DMS79 (cell line): Measurements from ENCODE around the gene MESD.

Experiments used
- DNase-seq: peaks from one replicate; lab custom pipeline; 2025; lab: John Stamatoyannopoulos, UW

MESD gene

DNA sequence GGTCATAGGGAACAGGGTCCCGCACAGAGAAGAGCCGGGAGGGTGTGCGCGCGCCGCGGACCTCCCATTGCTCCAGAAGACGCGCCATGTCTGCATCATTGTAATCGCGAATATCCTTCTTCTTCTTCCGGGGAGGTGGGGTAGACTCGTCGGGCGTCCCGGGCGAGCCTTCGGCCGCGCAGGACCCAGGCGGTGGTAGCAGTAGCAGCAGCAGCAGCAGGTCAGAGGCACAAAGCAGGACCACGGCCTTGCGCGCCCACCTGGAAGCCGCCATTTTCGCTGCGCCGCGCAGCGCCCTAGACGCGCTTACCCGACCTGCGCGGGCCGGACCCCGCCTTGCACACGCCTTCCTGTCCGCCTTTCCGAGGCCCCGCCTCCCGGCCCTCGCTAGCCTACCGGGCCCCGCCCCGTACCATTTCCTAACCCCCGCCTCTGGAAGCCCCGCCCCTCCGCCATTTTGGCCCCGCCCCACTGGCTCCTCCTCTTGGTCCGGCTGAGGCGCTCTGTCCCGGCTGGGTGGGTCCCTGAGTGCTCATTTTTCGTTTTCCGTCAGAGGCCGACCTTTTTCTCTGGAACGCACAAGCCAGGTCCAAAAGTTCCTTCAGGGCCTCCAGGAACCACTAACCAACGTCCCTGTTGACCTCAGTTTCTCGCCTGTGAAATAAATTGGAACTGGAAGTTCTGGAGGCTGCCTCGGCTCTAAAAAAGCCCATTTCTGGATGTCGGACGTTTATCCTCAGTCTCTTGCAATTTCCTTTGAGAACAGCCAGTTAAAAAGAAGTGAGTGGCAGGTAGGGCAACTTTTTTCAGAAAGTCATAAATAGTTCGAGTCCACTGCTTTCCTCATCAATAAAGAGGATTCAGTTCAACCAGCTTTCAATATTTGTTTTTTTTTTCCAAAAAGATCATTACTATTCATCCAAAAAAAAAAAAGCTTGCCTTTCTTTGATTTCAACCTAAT, at the start of gene MESD:
Gene MESD (minus strand): TSS at position 302 of the 961 bp plus-strand sequence. CDS start 28 bp downstream, at position 274.
- peak; percentile 73 for DNase-seq

DNA sequence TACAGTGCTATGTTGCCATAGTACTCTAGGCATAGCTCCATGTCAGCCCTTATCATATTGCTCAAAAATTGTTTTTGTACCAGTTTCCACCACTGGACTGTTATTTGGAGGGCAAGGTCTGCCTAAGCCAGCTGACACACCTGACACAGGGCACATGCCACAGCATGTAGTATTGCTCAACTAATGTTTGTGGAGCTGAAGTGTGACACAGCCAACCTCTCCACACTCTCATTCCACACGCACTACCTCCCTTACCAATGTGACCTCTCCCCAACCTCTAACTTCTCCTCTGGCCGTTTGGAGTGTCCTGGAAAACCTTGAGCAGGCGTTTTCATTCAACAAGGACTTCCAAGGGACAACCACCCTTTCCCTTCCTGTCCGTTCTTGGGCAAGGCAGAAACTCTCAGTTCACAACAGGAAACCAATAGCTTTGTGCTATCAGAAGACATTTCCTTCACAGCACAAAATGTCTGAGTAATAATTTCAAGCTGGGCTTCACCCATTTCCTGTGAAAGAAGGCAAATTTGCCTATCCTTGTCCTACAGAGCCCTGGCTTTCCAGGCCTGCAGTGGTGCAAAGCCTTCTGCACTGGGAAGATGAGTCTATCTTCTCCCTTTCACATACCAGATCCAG, 49.5 kb upstream of the MESD start:
- no peak for DNase-seq

DNA sequence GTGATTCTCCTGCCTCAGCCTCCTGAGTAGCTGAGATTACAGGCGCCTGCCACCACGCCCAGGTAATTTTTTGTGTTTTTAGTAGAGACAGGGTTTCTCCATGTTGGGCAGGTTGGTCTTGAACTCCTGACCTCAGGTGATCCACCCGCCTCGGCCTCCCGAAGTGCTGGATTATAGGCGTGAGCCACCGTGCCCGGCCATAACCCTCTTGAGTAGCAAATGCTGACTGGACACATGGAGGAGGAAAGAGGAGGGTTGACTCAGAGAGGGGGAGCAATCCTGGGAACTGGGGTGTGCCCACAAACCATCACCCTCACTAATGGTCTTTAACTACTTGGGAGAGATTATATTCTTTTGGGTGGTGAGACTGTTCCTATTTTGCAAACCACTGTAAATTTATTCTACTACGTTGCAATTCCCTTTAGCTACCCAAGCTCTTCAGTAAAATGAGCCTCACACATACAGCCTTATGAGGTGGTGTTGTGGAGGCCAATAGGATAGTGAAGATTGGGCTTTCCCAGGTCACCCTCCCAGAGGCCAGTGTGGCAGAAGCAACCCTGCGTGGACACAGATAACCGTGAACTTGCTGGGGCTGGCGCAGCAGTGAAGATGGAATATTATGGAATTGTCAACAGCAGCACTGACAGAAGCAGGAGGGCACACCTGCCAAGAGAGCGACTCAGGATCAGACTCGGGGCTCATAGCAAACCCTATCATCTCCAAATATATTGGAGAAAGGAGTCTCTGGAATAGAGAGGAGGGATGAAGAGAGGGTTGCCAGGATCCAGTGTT, 48.5 kb upstream of the MESD start:
- no peak for DNase-seq

DNA sequence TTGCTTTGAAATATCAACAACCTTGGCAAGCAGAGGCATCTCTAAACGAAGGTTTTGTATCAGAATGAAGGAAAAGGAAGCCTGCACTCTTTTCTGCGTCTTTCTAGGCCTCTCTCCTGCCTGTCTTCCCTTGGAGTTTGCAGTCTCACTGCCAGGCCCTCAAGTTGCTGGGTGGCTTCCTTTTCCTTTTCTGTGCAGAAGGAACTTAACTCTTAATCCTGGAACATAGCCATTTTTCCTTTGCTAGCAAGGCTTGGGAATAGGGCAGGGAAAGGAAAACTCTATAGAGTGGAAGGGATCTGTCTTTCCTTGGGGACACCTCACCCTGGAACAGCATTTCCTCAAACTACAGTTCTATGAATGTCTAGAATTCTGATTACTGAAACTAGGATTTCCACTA, 43.9 kb upstream of the MESD start:
- no peak for DNase-seq

DNA sequence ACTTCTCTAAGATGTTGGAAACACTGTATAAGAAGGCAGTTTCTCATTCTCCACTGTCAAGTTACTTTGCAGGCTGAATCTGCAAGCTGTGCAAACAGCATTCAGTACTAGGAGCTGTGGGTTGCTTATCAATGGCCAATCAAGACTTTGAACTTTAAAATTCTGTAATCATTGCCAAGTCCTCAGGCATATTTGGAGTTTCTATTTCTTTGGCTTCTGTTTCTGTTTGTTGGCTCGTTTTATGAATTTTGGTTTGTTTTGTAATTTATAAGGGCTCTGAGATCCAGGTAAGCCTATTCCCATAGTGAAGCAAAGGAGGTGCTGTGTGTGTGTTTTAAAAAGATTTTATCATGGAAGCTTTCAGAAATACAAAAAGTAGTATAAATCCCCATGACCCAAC, 43.2 kb upstream of the MESD start:
- DNase-seq: no peak

DNA sequence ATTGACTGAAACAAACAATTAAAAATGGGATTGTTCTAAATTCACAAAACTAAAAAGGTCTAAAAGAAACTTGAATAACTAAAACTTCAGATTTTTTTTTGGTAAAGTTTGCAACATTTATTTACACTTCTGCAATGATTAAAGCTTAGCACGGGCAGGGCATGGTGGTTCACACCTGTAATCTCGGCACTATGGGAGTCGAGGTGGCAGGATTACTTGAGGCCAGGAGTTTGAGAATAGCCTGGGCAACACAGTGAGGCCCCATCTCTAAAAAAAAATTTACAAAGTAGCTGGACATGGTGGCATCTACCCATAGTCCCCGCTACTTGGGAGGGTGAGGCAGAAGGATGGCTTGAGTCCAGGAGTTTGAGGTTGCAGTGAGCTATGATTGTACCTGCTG, 42.7 kb upstream of the MESD start:
- no peak for DNase-seq

DNA sequence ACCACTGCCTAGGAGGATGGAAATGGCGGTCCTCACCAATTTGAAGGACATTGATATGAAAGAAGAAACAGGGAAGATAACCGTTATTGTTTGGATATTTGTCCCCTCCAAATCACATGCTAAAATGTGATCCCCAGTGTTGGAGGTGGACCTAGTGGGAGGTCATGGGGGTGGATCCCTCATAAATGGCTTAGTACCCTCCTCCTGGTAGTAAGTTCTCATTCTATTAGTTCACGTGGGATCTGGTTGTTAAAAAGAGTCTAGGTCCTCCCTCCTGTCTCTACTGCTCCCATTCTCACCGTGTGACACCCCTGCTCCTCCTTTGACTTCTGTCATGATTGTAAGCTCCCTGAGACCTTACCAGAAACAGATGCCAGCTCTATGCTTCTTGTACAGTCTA, 41.6 kb upstream of the MESD start:
- DNase-seq: no peak

DNA sequence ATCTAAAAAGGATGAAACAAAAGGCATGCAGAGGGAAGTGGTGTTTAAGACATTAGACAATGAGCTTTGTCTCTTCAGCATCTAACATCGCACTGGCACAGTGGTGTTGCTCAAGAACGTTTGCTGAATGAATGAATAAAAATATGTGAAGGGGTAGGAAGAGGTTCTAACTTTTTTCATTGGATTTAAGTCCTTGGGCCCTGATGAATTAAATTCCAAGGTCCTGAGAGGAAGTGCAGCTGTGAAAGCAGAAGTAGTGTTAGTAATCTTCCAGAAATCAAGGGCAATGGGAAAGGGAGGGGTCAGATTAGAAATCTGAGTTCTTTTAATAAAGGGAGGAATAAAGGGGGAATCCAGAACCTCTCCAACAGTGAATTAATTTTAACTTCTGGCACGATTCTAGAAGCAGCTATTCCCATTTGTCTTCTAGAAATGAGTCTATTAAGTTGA, 40.7 kb upstream of the MESD start:
- DNase-seq: no peak

GRCh38 chr15:81029414-81030300, 40.0 kb upstream of the MESD start:
- DNase-seq: no peak

- no peak for DNase-seq
Observed at GRCh38 chr15:81026836-81027599, 37.4 kb upstream of the MESD start.

- no peak for DNase-seq
Observed at GRCh38 chr15:81025721-81026370, 36.2 kb upstream of the MESD start.

- DNase-seq: no peak
Observed at GRCh38 chr15:81024936-81025335, 35.3 kb upstream of the MESD start.

DNA sequence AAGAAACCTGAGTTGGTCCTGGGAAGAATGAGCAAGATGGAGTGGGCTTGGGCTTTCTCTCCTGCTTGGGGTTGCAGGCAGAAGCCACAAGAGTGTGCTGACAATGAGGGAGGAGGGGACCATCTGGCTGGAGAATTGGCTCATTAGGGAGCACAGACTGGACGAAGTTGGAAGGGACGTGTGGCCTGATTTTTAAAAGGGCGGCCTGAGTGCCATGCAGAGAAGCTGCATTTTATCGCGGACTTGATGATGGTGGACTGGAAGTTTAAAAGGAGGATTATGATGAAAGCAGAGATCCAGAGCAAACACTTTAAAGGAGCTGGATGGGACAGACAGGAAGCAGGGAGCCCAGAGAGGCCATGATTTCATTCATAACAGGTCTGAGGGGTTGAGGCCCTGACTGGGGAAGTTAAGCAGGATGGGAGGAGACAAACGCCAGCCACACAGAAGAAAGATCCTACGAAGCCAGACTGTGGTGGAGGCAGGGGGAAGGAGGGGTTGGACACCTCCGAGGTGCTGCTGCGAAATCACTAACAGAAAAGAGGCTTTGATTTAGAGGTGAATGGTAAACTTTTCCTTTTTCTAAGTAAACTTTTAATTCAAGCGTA, 34.8 kb upstream of the MESD start:
- DNase-seq: no peak

DNA sequence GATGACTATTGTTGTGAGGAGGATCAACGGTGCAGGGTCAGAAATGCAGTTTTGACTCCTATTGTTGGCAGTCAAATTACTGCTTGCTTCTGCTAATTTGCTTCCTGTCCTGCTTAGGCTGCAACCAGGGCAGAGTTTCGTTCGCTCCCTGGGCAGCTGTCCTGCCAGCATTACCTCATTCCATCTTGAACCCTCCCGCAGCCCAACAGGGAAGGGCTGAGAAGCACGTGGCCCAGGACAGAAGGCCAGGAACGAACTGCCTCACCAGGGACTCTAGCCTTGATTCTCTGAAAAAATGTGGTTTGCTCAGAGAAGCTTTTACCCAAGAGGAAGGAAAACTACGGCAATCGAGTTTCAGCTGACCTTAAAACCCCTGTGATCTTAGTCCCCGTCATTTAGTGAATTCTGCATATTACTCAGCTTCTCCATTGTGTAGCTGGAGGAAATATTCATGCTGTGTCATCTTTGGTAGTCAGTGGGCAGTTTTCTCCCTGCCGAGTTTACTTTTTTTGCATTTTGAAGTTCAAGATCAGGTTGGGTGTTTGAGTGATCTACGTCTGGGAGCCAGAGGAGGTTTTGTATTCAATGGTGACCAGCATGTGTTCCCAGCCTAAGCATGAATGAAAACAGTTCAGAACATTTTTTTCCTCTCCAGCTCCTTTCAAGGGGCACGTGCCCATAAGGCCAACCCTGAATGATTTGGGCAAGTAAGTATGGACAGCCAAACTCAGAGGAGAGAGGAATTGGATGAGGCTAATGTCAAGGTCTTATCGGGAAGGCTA, 34.1 kb upstream of the MESD start:
- DNase-seq: no peak

GRCh38 chr15:81021321-81021720, 31.7 kb upstream of the MESD start:
- DNase-seq: no peak

- DNase-seq: no peak
Observed at GRCh38 chr15:81018197-81018596, 28.6 kb upstream of the MESD start.

GRCh38 chr15:81016489-81017068, 27.0 kb upstream of the MESD start:
- no peak for DNase-seq
